RWPE1 (cell line): ENCODE measurements around the gene B3GNT5.

Experiments
- CTCF ChIA-PET: fragments of 350-600 bp; sonication (Branson Sonifier 250); formaldehyde crosslinking; extraction: SDS; loops from one replicate; lab custom pipeline; 2021; lab: Yijun Ruan, JAX
- POLR2A ChIA-PET: fragments of 400-600 bp; formaldehyde crosslinking; extraction: SDS; loops from one replicate; lab custom pipeline; 2020; ENCODE audit warnings: antibody characterized with exemption; ENCODE audit not compliant: low non-redundant PET; lab: Yijun Ruan, JAX
- DNase-seq: peaks from one replicate; pipeline ENCODE4 v3.0.0; 2012; ENCODE audit warnings: low spot score
- H3K27ac ChIP-seq: fragments of 450-650 bp; 2 replicates; pipeline ENCODE4 v1.5.1; 2017
- TF ChIP-seq, protein P1 (sequence below): fragments of 450-650 bp; conservative IDR thresholded peaks from 2 replicates; pipeline ENCODE4 v1.5.1; 2017; ENCODE audit warnings: low read depth, mild to moderate bottlenecking

The B3GNT5 gene

DNA sequence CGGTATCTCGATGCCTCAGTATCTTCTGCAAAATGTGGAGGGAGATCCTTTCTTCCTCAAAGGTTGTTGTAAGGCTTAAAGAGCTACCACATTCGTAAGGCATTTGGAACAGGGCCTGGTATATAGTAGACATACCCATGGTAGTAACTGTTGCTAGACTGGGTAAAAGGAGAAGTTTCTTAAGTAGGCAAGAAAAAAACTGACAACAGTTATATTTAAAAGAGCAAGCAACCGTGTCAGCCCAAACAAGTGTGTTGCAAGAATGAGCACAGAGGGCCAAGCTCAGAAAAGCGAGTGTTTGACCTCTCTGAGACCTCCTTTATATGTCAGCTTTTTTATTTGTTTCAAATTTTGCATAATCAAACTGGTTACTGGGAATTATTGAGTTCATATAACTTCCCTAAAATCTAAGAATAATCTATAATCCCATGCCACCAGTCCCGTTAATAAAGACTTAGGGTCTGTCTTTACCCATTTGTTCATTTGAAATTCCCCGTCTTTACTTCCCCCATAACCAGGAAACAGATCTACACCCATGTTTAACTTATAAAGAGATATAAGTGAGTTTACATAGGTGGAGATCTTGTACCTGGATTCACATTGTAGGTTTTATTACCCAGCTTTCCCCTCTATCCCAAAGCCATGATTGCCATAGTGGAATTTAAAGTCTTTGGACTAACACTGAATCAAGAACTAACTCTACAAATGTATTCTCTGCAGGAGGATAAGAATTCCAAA lies 7.3 kb downstream of the B3GNT5 start:
- ChIA-PET POLR2A (no interaction called here), CTCF (interaction anchor here (0.7 kb wide), 1 partner anchor 902 kb away, joined by 3 read pairs; no protein-coding TSS in a partner anchor)
- DNase-seq: no peak
- peak overlapping the region; percentile 46 for H3K27ac ChIP-seq
- TF ChIP-seq, protein P1, sequence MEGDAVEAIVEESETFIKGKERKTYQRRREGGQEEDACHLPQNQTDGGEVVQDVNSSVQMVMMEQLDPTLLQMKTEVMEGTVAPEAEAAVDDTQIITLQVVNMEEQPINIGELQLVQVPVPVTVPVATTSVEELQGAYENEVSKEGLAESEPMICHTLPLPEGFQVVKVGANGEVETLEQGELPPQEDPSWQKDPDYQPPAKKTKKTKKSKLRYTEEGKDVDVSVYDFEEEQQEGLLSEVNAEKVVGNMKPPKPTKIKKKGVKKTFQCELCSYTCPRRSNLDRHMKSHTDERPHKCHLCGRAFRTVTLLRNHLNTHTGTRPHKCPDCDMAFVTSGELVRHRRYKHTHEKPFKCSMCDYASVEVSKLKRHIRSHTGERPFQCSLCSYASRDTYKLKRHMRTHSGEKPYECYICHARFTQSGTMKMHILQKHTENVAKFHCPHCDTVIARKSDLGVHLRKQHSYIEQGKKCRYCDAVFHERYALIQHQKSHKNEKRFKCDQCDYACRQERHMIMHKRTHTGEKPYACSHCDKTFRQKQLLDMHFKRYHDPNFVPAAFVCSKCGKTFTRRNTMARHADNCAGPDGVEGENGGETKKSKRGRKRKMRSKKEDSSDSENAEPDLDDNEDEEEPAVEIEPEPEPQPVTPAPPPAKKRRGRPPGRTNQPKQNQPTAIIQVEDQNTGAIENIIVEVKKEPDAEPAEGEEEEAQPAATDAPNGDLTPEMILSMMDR: no peak

- DNase-seq: no peak
- POLR2A ChIA-PET: no interaction called here
- TF ChIP-seq, protein P1: no peak
- CTCF ChIA-PET: interaction anchor here (0.7 kb wide), 1 partner anchor 903 kb away, joined by 3 read pairs; no protein-coding TSS in a partner anchor
- no peak overlapping the region for H3K27ac ChIP-seq
Observed at GRCh38 chr3:183261151-183261724, 8.2 kb downstream of the B3GNT5 start.

DNA sequence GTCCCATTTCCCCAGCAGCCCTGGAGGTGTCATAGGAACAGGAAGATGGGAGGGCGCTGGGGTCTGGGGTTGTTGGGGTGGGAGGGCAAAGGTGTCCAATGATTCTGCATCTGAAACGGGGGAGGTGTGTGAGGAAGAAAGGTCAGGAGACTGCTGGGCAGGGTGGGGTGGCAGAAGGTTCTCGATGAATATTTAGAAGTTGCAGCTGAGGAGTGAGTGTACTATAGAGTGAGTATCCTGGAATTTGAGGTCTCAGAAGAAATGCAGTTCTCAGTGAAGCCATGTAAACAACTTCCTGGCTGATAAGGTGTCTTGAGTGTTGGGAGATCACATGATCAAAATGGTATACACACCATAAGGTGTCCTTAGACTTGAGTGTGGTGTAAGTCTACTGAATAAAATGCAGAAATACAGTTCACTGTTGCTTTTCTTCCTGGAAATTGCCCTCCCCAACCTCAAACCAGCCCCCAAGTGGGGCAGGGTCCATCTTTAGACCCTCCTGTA lies 9.9 kb downstream of the B3GNT5 start:
- DNase-seq: no peak
- CTCF ChIA-PET: no interaction called here
- TF ChIP-seq, protein P1: no peak
- H3K27ac ChIP-seq: peak overlapping the region; percentile 54
- POLR2A ChIA-PET: no interaction called here

DNA sequence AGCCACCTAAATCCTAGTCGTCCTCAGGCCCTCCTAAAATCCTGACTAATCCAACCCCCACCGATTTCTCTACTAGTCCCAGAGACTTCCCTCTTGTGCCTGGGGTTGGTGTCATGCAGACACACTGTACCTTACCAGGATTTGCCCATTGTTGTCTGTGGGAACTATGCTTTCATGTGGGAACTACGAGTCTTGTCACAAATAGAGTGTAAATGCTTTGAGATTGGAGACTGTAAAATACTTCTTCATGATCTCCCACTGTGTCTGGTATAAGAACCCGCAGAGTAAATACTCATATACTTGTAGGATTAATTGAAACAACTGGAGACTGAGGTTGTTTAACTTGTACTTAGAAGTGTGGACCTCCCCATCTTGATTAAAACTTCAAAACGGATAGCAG lies 11.2 kb downstream of the B3GNT5 start:
- TF ChIP-seq, protein P1: no peak
- H3K27ac ChIP-seq: no peak overlapping the region
- DNase-seq: no peak
- CTCF ChIA-PET: no interaction called here
- POLR2A ChIA-PET: no interaction called here

- CTCF ChIA-PET: interaction anchor here (0.5 to 1.3 kb wide), 2 partner anchors 81 to 508 kb away, joined by 3 to 6 read pairs; no protein-coding TSS in a partner anchor
- POLR2A ChIA-PET: interaction anchor here (0.6 kb wide), 2 partner anchors 30 to 31 kb away, joined by 3 read pairs; no protein-coding TSS in a partner anchor
- H3K27ac ChIP-seq: peak overlapping the region; percentile 93
- TF ChIP-seq, protein P1: no peak
- DNase-seq: no peak
Observed at GRCh38 chr3:183265157-183265642, 12.1 kb downstream of the B3GNT5 start.

- POLR2A ChIA-PET: interaction anchor here (0.6 kb wide), 1 partner anchor 32 kb away, joined by 3 read pairs; no protein-coding TSS in a partner anchor
- TF ChIP-seq, protein P1: no peak
- CTCF ChIA-PET: interaction anchor here (0.5 to 1.3 kb wide), 3 partner anchors 43 to 509 kb away, joined by 3 to 6 read pairs (median 4); no protein-coding TSS in a partner anchor
- H3K27ac ChIP-seq: peak overlapping the region; percentile 93
- DNase-seq: peak; percentile 92
Observed at GRCh38 chr3:183265834-183266417, 12.9 kb downstream of the B3GNT5 start.
